Activated CD8-positive, alpha-beta memory T cell treated with anti-CD3 and anti-CD28 coated beads, Interleukin-2, amount 10 ng/mL, durations not matched to agents 7 days and 5 days (primary cell): ENCODE results near the gene XIST. TPM values are rescaled to one million over a fixed set of nuclear protein-coding genes. Genes with fewer than 3 reads are reported as not detected.
"Not testable (repeated sequence)": the region's sequence is repeated elsewhere in the genome, so short reads cannot be mapped to it uniquely, and the experiment has no call there.

Source experiments
- ATAC-seq: fragments of 150-1000 bp; cut with Tn5 transposase; one replicate; pipeline ENCODE4 v1.10.0; 2021; ENCODE audit warnings: moderate library complexity
- CTCF ChIA-PET: fragments of 350-600 bp; sonication (Branson Sonifier 250); formaldehyde crosslinking; loops from one replicate; lab custom pipeline; 2021; ENCODE audit warnings: antibody characterized with exemption; lab: Charles Lee
- DNase-seq: peaks from one replicate; pipeline ENCODE4 v3.0.0-alpha.2; 2020
- H3K27ac Mint-ChIP-seq: one replicate; pipeline ENCODE4 v1.8.0; 2021; ENCODE audit warnings: mild to moderate bottlenecking, mixed read lengths
- H3K27me3 Mint-ChIP-seq: one replicate; pipeline ENCODE4 v1.8.0; 2021; ENCODE audit warnings: mixed read lengths
- H3K36me3 Mint-ChIP-seq: one replicate; pipeline ENCODE4 v1.8.0; 2021; ENCODE audit warnings: mild to moderate bottlenecking, mixed read lengths
- H3K4me1 Mint-ChIP-seq: one replicate; pipeline ENCODE4 v1.8.0; 2021; ENCODE audit warnings: mixed read lengths
- H3K4me3 Mint-ChIP-seq: one replicate; pipeline ENCODE4 v1.8.0; 2021; ENCODE audit warnings: mild to moderate bottlenecking, moderate library complexity, mixed read lengths
- H3K9me3 Mint-ChIP-seq: one replicate; pipeline ENCODE4 v1.8.0; 2022; ENCODE audit warnings: low read depth, mixed read lengths
- total RNA-seq, 2 experiments: library from RNA; stranded (reverse); gene quantifications; one replicate each; pipeline ENCODE4 v1.2.3, GENCODE V29; 2021

Gene XIST
- total RNA-seq, result not detected

DNA sequence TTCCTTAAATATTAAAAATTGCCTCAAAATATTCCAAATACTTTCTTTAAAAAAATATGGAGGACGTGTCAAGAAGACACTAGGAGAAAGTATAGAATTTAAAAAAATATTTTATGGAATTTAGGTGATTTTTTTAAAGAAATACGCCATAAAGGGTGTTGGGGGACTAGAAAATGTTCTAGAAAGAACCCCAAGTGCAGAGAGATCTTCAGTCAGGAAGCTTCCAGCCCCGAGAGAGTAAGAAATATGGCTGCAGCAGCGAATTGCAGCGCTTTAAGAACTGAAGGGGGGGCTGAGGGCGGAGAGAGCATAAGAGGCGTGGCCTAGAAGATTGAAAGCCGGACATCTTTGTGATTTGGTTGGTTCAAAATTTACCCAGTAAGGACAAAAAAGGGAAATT is at the start of gene XIST:
Gene XIST, minus strand, starts transcription at position 248 of the 400 bp plus-strand sequence.
- CTCF ChIA-PET, result interaction anchor here (2.1 kb wide), 1 partner anchor 164 kb away, joined by 7 read pairs; no protein-coding TSS in a partner anchor

DNA sequence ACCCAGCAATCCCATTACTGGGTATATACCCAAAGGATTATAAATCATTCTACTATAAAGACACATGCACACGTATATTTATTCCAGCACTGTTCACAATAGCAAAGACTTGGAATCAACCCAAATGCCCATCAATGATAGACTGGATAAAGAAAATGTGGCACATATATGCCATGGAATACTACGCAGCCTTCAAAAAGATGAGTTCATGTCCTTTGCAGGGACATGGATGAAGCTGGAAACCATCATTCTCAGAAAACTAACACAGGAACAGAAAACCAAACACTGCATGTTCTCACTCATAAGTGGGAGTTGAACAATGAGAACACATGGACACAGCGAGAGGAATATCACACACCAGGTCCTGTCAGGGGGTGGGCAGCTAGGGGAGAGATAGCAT is 45.8 kb upstream of the XIST start:
- H3K27ac Mint-ChIP-seq, H3K27me3 Mint-ChIP-seq, H3K4me1 Mint-ChIP-seq, ATAC-seq, DNase-seq, H3K4me3 Mint-ChIP-seq, CTCF ChIA-PET, H3K9me3 Mint-ChIP-seq, H3K36me3 Mint-ChIP-seq: not testable (repeated sequence)

More for the DNA sequence above, at the start of gene XIST:
- ATAC-seq (no peak), DNase-seq (no peak)
- Mint-ChIP-seq H3K36me3 (no peaks in the 10 kb centered on the region), H3K9me3 (peaks cover 4% of the 10 kb centered on the region), H3K4me1 (no peaks in the 10 kb centered on the region), H3K4me3 (no peak within 1 kb of the TSS), H3K27ac (no peak within 1 kb of the TSS), H3K27me3 (no peaks in the 10 kb centered on the region)

- H3K9me3 Mint-ChIP-seq, H3K27me3 Mint-ChIP-seq, CTCF ChIA-PET, H3K4me1 Mint-ChIP-seq, H3K36me3 Mint-ChIP-seq, H3K27ac Mint-ChIP-seq, ATAC-seq, H3K4me3 Mint-ChIP-seq: not testable (repeated sequence)
- peak; percentile 40 for DNase-seq
Observed at GRCh38 chrX:73892515-73893090, 40.1 kb upstream of the XIST start.

- CTCF ChIA-PET, H3K36me3 Mint-ChIP-seq, H3K9me3 Mint-ChIP-seq, H3K4me1 Mint-ChIP-seq, ATAC-seq, H3K27ac Mint-ChIP-seq, DNase-seq, H3K27me3 Mint-ChIP-seq, H3K4me3 Mint-ChIP-seq: not testable (repeated sequence)
Observed at GRCh38 chrX:73882260-73882659, 29.7 kb upstream of the XIST start.

GRCh38 chrX:73877687-73878086 is 25.2 kb upstream of the XIST start:
- H3K27ac Mint-ChIP-seq, result no peak overlapping the region
- CTCF ChIA-PET, result no interaction called here

GRCh38 chrX:73876911-73877310 is 24.4 kb upstream of the XIST start:
- Mint-ChIP-seq H3K36me3 (no peaks in the 10 kb centered on the region), H3K9me3 (peaks cover 3% of the 10 kb centered on the region), H3K27ac (no peak overlapping the region), H3K4me1 (peaks cover 2% of the 10 kb centered on the region), H3K4me3 (no peak overlapping the region), H3K27me3 (no peaks in the 10 kb centered on the region)
- CTCF ChIA-PET, result no interaction called here
- ATAC-seq (no peak), DNase-seq (no peak)

More at GRCh38 chrX:73877687-73878086, 25.2 kb upstream of the XIST start:
- H3K9me3 Mint-ChIP-seq, result peaks cover 3% of the 10 kb centered on the region
- no peaks in the 10 kb centered on the region for H3K4me1 Mint-ChIP-seq
- H3K4me3 Mint-ChIP-seq, result no peak overlapping the region
- no peaks in the 10 kb centered on the region for H3K36me3 Mint-ChIP-seq
- DNase-seq (no peak), ATAC-seq (no peak)
- no peaks in the 10 kb centered on the region for H3K27me3 Mint-ChIP-seq

DNA sequence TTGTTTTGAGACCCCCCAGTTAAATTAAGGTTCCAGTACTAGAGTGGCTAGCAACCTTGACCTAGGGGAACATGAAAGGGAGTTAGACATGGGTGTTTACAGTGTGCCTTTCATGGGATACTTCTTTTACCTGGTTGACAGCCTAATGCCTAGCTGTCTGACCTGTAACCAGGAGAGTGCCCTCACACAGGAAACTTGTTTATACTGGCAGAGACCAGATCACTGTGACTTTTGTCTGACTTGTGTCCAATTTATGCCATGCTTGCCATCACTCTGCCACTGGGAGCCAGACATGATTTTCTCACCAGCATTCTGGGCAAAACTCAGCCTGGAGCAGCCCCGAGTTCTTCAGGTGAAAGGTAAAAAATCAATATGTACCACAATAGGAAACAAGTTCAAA is 16.4 kb upstream of the XIST start:
- H3K27ac Mint-ChIP-seq, result no peak overlapping the region
- H3K4me1 Mint-ChIP-seq, result peaks cover 4% of the 10 kb centered on the region
- H3K36me3 Mint-ChIP-seq, result no peaks in the 10 kb centered on the region
- H3K4me3 Mint-ChIP-seq, result no peak overlapping the region
- ATAC-seq, result no peak
- DNase-seq, result no peak
- no peaks in the 10 kb centered on the region for H3K9me3 Mint-ChIP-seq
- no peaks in the 10 kb centered on the region for H3K27me3 Mint-ChIP-seq
- CTCF ChIA-PET, result no interaction called here

GRCh38 chrX:73867144-73867543 is 14.6 kb upstream of the XIST start:
- Mint-ChIP-seq H3K27me3 (no peaks in the 10 kb centered on the region), H3K27ac (no peak overlapping the region), H3K36me3 (no peaks in the 10 kb centered on the region), H3K4me1 (peaks cover 4% of the 10 kb centered on the region), H3K9me3 (no peaks in the 10 kb centered on the region), H3K4me3 (no peak overlapping the region)
- DNase-seq (no peak), ATAC-seq (no peak)
- CTCF ChIA-PET, result no interaction called here

GRCh38 chrX:73863852-73864251 is 11.3 kb upstream of the XIST start:
- ATAC-seq, result no peak
- no peaks in the 10 kb centered on the region for H3K36me3 Mint-ChIP-seq
- no peak overlapping the region for H3K27ac Mint-ChIP-seq
- H3K4me3 Mint-ChIP-seq, result no peak overlapping the region
- H3K9me3 Mint-ChIP-seq, result no peaks in the 10 kb centered on the region
- CTCF ChIA-PET, result no interaction called here
- no peaks in the 10 kb centered on the region for H3K27me3 Mint-ChIP-seq
- H3K4me1 Mint-ChIP-seq, result no peaks in the 10 kb centered on the region
- DNase-seq, result no peak

- H3K27ac Mint-ChIP-seq, result no peak overlapping the region
Observed at GRCh38 chrX:73863268-73863667, 10.8 kb upstream of the XIST start.

GRCh38 chrX:73859622-73860021 is 7.1 kb upstream of the XIST start:
- Mint-ChIP-seq H3K36me3 (no peaks in the 10 kb centered on the region), H3K4me1 (no peaks in the 10 kb centered on the region), H3K4me3 (no peak overlapping the region), H3K9me3 (no peaks in the 10 kb centered on the region), H3K27me3 (no peaks in the 10 kb centered on the region), H3K27ac (no peak overlapping the region)
- CTCF ChIA-PET, result interaction anchor here (0.9 kb wide), 1 partner anchor 156 kb away, joined by 3 read pairs; no protein-coding TSS in a partner anchor
- ATAC-seq (no peak), DNase-seq (no peak)

More at GRCh38 chrX:73863268-73863667, 10.8 kb upstream of the XIST start:
- ATAC-seq (no peak), DNase-seq (no peak)
- no peaks in the 10 kb centered on the region for H3K36me3 Mint-ChIP-seq
- no peaks in the 10 kb centered on the region for H3K27me3 Mint-ChIP-seq
- H3K4me3 Mint-ChIP-seq, result no peak overlapping the region
- H3K4me1 Mint-ChIP-seq, result no peaks in the 10 kb centered on the region
- no peaks in the 10 kb centered on the region for H3K9me3 Mint-ChIP-seq
- CTCF ChIA-PET, result no interaction called here

- no peaks in the 10 kb centered on the region for H3K36me3 Mint-ChIP-seq
- ATAC-seq (peak; percentile 42), DNase-seq (peak; percentile 61)
- peaks cover 4% of the 10 kb centered on the region for H3K9me3 Mint-ChIP-seq
- H3K4me3 Mint-ChIP-seq, result no peak overlapping the region
- H3K4me1 Mint-ChIP-seq, result no peaks in the 10 kb centered on the region
- no peak overlapping the region for H3K27ac Mint-ChIP-seq
- CTCF ChIA-PET, result interaction anchor here (0.7 to 1.3 kb wide), 3 partner anchors 157 to 489 kb away, joined by 3 to 5 read pairs (median 3); no protein-coding TSS in a partner anchor
- H3K27me3 Mint-ChIP-seq, result no peaks in the 10 kb centered on the region
Observed at GRCh38 chrX:73855546-73855945, 3.0 kb upstream of the XIST start.

- no peak overlapping the region for H3K4me3 Mint-ChIP-seq
- ATAC-seq, result no peak
- H3K4me1 Mint-ChIP-seq, result no peaks in the 10 kb centered on the region
- H3K9me3 Mint-ChIP-seq, result peaks cover 4% of the 10 kb centered on the region
- no peak overlapping the region for H3K27ac Mint-ChIP-seq
- H3K27me3 Mint-ChIP-seq, result no peaks in the 10 kb centered on the region
- H3K36me3 Mint-ChIP-seq, result no peaks in the 10 kb centered on the region
- CTCF ChIA-PET, result interaction anchor here (2.1 kb wide), 1 partner anchor 164 kb away, joined by 7 read pairs; no protein-coding TSS in a partner anchor
- DNase-seq, result no peak
Observed at GRCh38 chrX:73852022-73852421, 492 bp downstream of the XIST start.
